Naive B cell (primary cell): ENCODE measurements around the gene SIAH3. TPM values are rescaled to one million over a fixed set of nuclear protein-coding genes. Genes with fewer than 3 reads are reported as not detected.

Experiments
- polyA plus RNA-seq, 6 donors: library from polyadenylated mRNA; unstranded; fragments of 300-500 nt; fragmentation: Illumina TruSeq; gene quantifications; one replicate each; pipeline ENCODE4 v1.2.3, GENCODE V29; 2021; ENCODE audit warnings: low read depth in 6 of 6

Gene SIAH3
- polyA plus RNA-seq, 6 donors from 2014 or later: not detected

Other genes with a start within 250 kb of the SIAH3 start
- gene ERICH6B, start 236.0 kb downstream of the SIAH3 start, polyA plus RNA-seq: not detected
- not detected for gene CBY2, start 149.4 kb downstream of the SIAH3 start, polyA plus RNA-seq
- gene ZC3H13, start 201.0 kb upstream of the SIAH3 start, polyA plus RNA-seq: 10 to 100 TPM; 20.3 to 42.2 (median 29.0) TPM